ENCODE data around the gene LRRTM4. TPM values are rescaled to one million over a fixed set of nuclear protein-coding genes. Genes with fewer than 3 reads are reported as not detected.

Gene LRRTM4
- polyA plus RNA-seq, 1 donor from 2014 or later = 37.1 TPM

GRCh38 chr2:76932550-76932949 lies 589.6 kb downstream of the LRRTM4 start:
- Histone ChIP-seq H3K4me3 (ENCODE audit: low read length) (no peak overlapping the region), H4K20me1 (ENCODE audit: insufficient read depth) (no peaks in the 10 kb centered on the region), H3K27ac (ENCODE audit: low read length) (no peak overlapping the region), H3K4me2 (ENCODE audit: low read length) (no peak overlapping the region), H3K27me3 (ENCODE audit: insufficient read depth, low read depth, low read length) (no peaks in the 10 kb centered on the region), H2AFZ (ENCODE audit: low read depth, low read length) (no peak overlapping the region), H3K9me3 (ENCODE audit: low read length) (no peaks in the 10 kb centered on the region), H3K9ac (ENCODE audit: low read length) (no peak overlapping the region), H3K36me3 (ENCODE audit: insufficient read depth, low read length) (no peaks in the 10 kb centered on the region), H3F3A (ENCODE audit: insufficient read depth, low read length, poor library complexity, severe bottlenecking) (no peaks in the 10 kb centered on the region), H3K9me2 (ENCODE audit: insufficient read depth, low read length) (no peaks in the 10 kb centered on the region), H3K79me2 (replicated peaks; ENCODE audit: insufficient read depth, low read length) (no peaks in the 10 kb centered on the region)
- no peak for TF ChIP-seq TAF1 (IDR thresholded peaks at IDR 0.05; ENCODE audit: low read depth)

- no peak overlapping the region for H3K9ac ChIP-seq (ENCODE audit: low read length)
- H3K4me3 ChIP-seq (ENCODE audit: low read length) = no peak overlapping the region
- no peaks in the 10 kb centered on the region for H4K20me1 ChIP-seq (ENCODE audit: insufficient read depth)
- H3K27ac ChIP-seq (ENCODE audit: low read length) = no peak overlapping the region
- H3K79me2 ChIP-seq (replicated peaks; ENCODE audit: insufficient read depth, low read length) = no peaks in the 10 kb centered on the region
- TF ChIP-seq, protein P1, sequence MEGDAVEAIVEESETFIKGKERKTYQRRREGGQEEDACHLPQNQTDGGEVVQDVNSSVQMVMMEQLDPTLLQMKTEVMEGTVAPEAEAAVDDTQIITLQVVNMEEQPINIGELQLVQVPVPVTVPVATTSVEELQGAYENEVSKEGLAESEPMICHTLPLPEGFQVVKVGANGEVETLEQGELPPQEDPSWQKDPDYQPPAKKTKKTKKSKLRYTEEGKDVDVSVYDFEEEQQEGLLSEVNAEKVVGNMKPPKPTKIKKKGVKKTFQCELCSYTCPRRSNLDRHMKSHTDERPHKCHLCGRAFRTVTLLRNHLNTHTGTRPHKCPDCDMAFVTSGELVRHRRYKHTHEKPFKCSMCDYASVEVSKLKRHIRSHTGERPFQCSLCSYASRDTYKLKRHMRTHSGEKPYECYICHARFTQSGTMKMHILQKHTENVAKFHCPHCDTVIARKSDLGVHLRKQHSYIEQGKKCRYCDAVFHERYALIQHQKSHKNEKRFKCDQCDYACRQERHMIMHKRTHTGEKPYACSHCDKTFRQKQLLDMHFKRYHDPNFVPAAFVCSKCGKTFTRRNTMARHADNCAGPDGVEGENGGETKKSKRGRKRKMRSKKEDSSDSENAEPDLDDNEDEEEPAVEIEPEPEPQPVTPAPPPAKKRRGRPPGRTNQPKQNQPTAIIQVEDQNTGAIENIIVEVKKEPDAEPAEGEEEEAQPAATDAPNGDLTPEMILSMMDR (IDR thresholded peaks at IDR 0.05; ENCODE audit: poor library complexity, severe bottlenecking) = no peak
- TF ChIP-seq POLR2AphosphoS5 (IDR thresholded peaks at IDR 0.05) (no peak), MXI1 (conservative IDR thresholded peaks at IDR 0.05; ENCODE audit: poor library complexity, severe bottlenecking) (no peak), REST (IDR thresholded peaks at IDR 0.05; ENCODE audit: borderline replicate concordance) (no peak), EZH2 (IDR thresholded peaks at IDR 0.05; ENCODE audit: borderline replicate concordance, insufficient read depth, low read length, poor library complexity, severe bottlenecking) (no peak), SMC3 (conservative IDR thresholded peaks at IDR 0.05; ENCODE audit: poor library complexity) (no peak)
- H3K4me2 ChIP-seq (ENCODE audit: low read length) = no peak overlapping the region
- H3F3A ChIP-seq (ENCODE audit: insufficient read depth, low read length, poor library complexity, severe bottlenecking) = no peaks in the 10 kb centered on the region
- no peaks in the 10 kb centered on the region for H3K9me3 ChIP-seq (ENCODE audit: low read length)
- no peaks in the 10 kb centered on the region for H3K36me3 ChIP-seq (ENCODE audit: insufficient read depth, low read length)
- no peaks in the 10 kb centered on the region for H3K9me2 ChIP-seq (ENCODE audit: insufficient read depth, low read length)
- H3K27me3 ChIP-seq (ENCODE audit: insufficient read depth, low read depth, low read length) = no peaks in the 10 kb centered on the region
- H2AFZ ChIP-seq (ENCODE audit: low read depth, low read length) = no peak overlapping the region
Measured at GRCh38 chr2:76930056-76930744, 592.0 kb downstream of the LRRTM4 start.

GRCh38 chr2:76928026-76928425 lies 594.1 kb downstream of the LRRTM4 start:
- Histone ChIP-seq H3K4me3 (ENCODE audit: low read length) (no peak overlapping the region), H3F3A (ENCODE audit: insufficient read depth, low read length, poor library complexity, severe bottlenecking) (no peaks in the 10 kb centered on the region), H3K79me2 (replicated peaks; ENCODE audit: insufficient read depth, low read length) (no peaks in the 10 kb centered on the region), H3K27ac (ENCODE audit: low read length) (no peak overlapping the region), H4K20me1 (ENCODE audit: insufficient read depth) (no peaks in the 10 kb centered on the region), H3K36me3 (ENCODE audit: insufficient read depth, low read length) (no peaks in the 10 kb centered on the region), H3K9me2 (ENCODE audit: insufficient read depth, low read length) (no peaks in the 10 kb centered on the region), H3K9me3 (ENCODE audit: low read length) (no peaks in the 10 kb centered on the region), H3K4me2 (ENCODE audit: low read length) (no peak overlapping the region), H2AFZ (ENCODE audit: low read depth, low read length) (no peak overlapping the region), H3K9ac (ENCODE audit: low read length) (no peak overlapping the region), H3K27me3 (ENCODE audit: insufficient read depth, low read depth, low read length) (no peaks in the 10 kb centered on the region)
- TF ChIP-seq POLR2AphosphoS5 (IDR thresholded peaks at IDR 0.05) (no peak), EP300 (conservative IDR thresholded peaks at IDR 0.05; ENCODE audit: poor library complexity, severe bottlenecking) (no peak)
